ENCODE measurements around the gene PITPNB. TPM values are rescaled to one million over a fixed set of nuclear protein-coding genes. Genes with fewer than 3 reads are reported as not detected.

Gene PITPNB
- total RNA-seq, 4 donors from 2014 or later = 34.7 to 47.6 (median 40.4) TPM

DNA sequence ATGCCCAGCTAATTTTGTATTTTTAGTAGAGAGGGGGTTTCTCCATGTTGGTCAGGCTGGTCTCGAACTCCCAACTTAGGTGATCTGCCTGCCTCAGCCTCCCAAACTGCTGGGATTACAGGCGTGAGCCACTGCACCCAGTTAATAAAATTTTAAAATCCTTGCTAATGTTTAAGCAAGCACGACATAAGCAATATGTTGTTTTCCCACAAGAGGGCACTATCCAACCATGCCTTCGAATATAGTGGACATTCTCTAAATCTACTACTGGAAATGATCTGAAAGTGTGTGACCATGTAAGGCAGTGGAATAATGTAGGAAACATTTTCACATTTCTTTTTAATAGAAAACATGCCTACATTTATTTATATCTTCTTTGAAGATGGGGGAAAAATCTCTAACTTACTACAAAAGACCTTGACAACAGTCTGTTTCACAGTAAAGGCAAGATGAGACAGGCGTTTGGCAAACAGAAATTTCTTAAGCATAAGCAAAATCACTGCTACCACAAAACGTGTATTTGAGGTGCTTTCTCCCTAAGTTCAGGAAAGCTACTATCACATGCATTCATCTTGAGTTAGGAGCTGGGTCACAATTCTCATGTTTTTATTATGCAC is 38.2 kb downstream of the PITPNB start:
- Histone ChIP-seq H3K4me1 (peaks cover 35% of the 10 kb centered on the region), H3K27me3 (no peaks in the 10 kb centered on the region), H3K4me3 (no peak overlapping the region), H3K36me3 (peaks cover 12% of the 10 kb centered on the region), H3K27ac (peak overlapping the region; percentile 19), H3K9me3 (no peaks in the 10 kb centered on the region)
- TF ChIP-seq POLR2A (IDR thresholded peaks at IDR 0.05) = no peak
- TF ChIP-seq POLR2AphosphoS5 (IDR thresholded peaks at IDR 0.05) = no peak
- TF ChIP-seq, protein P1, sequence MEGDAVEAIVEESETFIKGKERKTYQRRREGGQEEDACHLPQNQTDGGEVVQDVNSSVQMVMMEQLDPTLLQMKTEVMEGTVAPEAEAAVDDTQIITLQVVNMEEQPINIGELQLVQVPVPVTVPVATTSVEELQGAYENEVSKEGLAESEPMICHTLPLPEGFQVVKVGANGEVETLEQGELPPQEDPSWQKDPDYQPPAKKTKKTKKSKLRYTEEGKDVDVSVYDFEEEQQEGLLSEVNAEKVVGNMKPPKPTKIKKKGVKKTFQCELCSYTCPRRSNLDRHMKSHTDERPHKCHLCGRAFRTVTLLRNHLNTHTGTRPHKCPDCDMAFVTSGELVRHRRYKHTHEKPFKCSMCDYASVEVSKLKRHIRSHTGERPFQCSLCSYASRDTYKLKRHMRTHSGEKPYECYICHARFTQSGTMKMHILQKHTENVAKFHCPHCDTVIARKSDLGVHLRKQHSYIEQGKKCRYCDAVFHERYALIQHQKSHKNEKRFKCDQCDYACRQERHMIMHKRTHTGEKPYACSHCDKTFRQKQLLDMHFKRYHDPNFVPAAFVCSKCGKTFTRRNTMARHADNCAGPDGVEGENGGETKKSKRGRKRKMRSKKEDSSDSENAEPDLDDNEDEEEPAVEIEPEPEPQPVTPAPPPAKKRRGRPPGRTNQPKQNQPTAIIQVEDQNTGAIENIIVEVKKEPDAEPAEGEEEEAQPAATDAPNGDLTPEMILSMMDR (IDR thresholded peaks at IDR 0.05) = peak; percentile 47 to 72
- TF ChIP-seq EP300 (IDR thresholded peaks at IDR 0.05) = no peak
- no peak for DNase-seq (ENCODE audit: low spot score in 2 of 2)
- WGBS = 20% methylated on average over 6 of the region's 6 CpGs

DNA sequence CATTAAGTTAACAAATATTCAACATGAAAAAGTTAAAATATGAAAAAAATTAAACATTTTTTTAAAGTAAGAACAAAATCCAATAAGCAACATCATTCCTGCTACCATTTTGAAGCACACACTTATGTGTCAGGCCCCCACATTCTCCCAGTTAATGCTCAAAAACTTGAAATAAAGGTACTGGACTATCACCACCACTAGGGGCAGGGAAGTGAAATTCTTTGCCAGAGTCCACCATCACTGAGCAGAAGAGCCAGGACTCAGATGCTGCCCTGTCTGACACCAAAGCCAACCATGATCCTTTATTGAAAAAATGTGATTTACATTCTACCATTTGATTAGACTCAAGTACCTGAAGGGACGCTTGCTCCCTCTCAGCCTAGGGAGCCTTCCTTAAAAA is 39.1 kb downstream of the PITPNB start:
- DNase-seq (ENCODE audit: low spot score in 2 of 2) = no peak
- peaks cover 12% of the 10 kb centered on the region for H3K36me3 ChIP-seq
- H3K4me1 ChIP-seq = peaks cover 35% of the 10 kb centered on the region
- 100% methylated on average over 1 of the region's 1 CpG for WGBS
- H3K4me3 ChIP-seq = no peak overlapping the region
- TF ChIP-seq, protein P1 (IDR thresholded peaks at IDR 0.05) = peak in 1 of 2 donors; percentile 39
- TF ChIP-seq POLR2A (IDR thresholded peaks at IDR 0.05) = no peak
- no peaks in the 10 kb centered on the region for H3K9me3 ChIP-seq
- H3K27ac ChIP-seq = no peak overlapping the region
- H3K27me3 ChIP-seq = no peaks in the 10 kb centered on the region

DNA sequence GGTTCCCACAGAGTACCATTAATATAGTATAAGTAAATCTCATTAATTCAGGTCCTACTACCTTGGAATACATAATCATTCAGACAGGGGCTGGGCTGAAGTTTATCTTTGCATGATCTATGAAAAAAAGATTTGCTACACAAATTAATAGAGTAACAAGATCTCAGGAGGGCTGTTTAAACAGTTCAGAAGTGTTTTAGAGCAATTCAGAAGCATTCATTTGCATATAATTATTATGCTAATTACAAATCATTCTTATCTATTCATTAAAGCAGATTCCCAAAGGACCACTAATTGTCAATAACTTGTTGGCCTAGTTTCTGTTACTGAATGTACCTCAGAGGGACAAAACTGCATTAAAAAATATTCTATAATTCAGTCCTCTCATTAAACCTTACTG is 40.5 kb downstream of the PITPNB start:
- H3K4me1 ChIP-seq = peaks cover 40% of the 10 kb centered on the region
- H3K4me3 ChIP-seq = no peak overlapping the region
- no peaks in the 10 kb centered on the region for H3K9me3 ChIP-seq
- H3K36me3 ChIP-seq = peaks cover 9% of the 10 kb centered on the region
- H3K27ac ChIP-seq = no peak overlapping the region
- no peaks in the 10 kb centered on the region for H3K27me3 ChIP-seq
- no peak for DNase-seq (ENCODE audit: low spot score in 2 of 2)
- no peak for TF ChIP-seq EP300 (IDR thresholded peaks at IDR 0.05)
- TF ChIP-seq POLR2AphosphoS5 (IDR thresholded peaks at IDR 0.05) = no peak
- TF ChIP-seq, protein P1 (IDR thresholded peaks at IDR 0.05) = no peak
- no peak for TF ChIP-seq POLR2A (IDR thresholded peaks at IDR 0.05)

DNA sequence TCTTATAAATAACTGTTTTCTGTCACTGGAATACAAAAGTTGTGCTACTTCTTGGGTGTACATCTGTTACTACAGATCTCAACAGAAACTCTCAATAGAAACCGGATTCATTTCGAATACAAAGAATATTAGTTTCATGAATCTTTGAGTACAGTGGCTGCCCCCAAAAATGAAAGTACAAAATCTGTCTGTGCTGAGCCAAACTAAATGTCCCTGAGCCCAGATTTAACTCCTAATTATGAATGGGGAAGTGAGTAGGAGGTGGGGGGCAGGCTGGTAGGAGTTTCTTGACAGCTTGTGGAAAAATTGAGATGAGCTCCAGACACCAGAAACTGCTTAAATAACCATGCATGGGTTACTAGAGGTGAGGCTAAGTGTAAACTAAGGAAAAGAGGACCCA is 41.6 kb downstream of the PITPNB start:
- 88% methylated on average over 2 of the region's 2 CpGs for WGBS
- no peak for TF ChIP-seq POLR2AphosphoS5 (IDR thresholded peaks at IDR 0.05)
- TF ChIP-seq, protein P1 (IDR thresholded peaks at IDR 0.05) = no peak
- H3K4me1 ChIP-seq = peaks cover 40% of the 10 kb centered on the region
- H3K9me3 ChIP-seq = no peaks in the 10 kb centered on the region
- peaks cover 14% of the 10 kb centered on the region for H3K36me3 ChIP-seq
- H3K27me3 ChIP-seq = no peaks in the 10 kb centered on the region
- DNase-seq (ENCODE audit: low spot score in 2 of 2) = no peak
- no peak overlapping the region for H3K27ac ChIP-seq
- no peak overlapping the region for H3K4me3 ChIP-seq

DNA sequence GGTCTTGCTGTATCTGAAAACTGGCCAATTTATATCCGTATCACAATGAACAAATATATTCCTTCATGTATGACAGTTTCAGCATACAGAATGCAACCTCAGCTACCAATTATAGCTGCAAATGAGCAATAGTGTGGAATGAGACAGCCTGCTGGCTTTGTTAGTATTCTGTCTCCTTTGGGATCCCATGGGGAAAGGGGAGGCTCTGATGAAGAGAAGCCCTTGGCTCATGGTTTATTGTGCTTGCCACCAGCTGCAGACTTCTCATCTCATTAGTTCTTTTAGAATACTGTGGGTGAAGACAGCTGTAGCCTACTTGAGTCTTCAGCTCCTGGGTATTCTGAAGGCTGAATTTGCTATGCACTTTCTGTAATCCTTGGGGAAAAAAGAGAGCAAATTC is 42.4 kb downstream of the PITPNB start:
- WGBS = 32% methylated on average over 1 of the region's 1 CpG

More for the DNA sequence above, 42.4 kb downstream of the PITPNB start:
- Histone ChIP-seq H3K9me3 (no peaks in the 10 kb centered on the region), H3K36me3 (peaks cover 22% of the 10 kb centered on the region), H3K4me3 (no peak overlapping the region), H3K4me1 (peaks cover 38% of the 10 kb centered on the region), H3K27me3 (no peaks in the 10 kb centered on the region), H3K27ac (no peak overlapping the region)
- DNase-seq (ENCODE audit: low spot score in 2 of 2) = no peak
- no peak for TF ChIP-seq POLR2AphosphoS5 (IDR thresholded peaks at IDR 0.05)
- TF ChIP-seq POLR2A (IDR thresholded peaks at IDR 0.05) = no peak
- TF ChIP-seq, protein P1 (IDR thresholded peaks at IDR 0.05) = no peak
- no peak for TF ChIP-seq EP300 (IDR thresholded peaks at IDR 0.05)

All from suprapubic skin (tissue), 4 donors.